GM12878 (cell line): ENCODE measurements around the gene CHAF1A. TPM values are rescaled to one million over a fixed set of nuclear protein-coding genes. Genes with fewer than 3 reads are reported as not detected.

Source experiments
- ATF3 ChIP-seq: IDR thresholded peaks from 2 replicates; pipeline ENCODE4 v1.6.1; 2011; ENCODE audit warnings: low read depth, mild to moderate bottlenecking, low read length, moderate library complexity, borderline replicate concordance; ENCODE audit errors: extremely low read depth
- BHLHE40 ChIP-seq, 2 experiments: fragments of 450-650 bp in 1 of 2; IDR thresholded peaks; 2 replicates each; pipeline ENCODE4 v1.6.1; 2011 to 2017; ENCODE audit warnings: low read depth in 2 of 2, borderline replicate concordance in 1 of 2, improper control_type of control experiment in 1 of 2, low read length in 1 of 2, mild to moderate bottlenecking in 1 of 2
- BMI1 ChIP-seq: fragments of 450-650 bp; IDR thresholded peaks from 2 replicates; pipeline ENCODE4 v1.6.1; 2016; ENCODE audit warnings: mild to moderate bottlenecking, moderate library complexity, borderline replicate concordance
- CUX1 ChIP-seq: IDR thresholded peaks from 2 replicates; pipeline ENCODE4 v1.6.1; 2012; ENCODE audit warnings: improper control_type of control experiment, low read depth, low read length; ENCODE audit not compliant: insufficient replicate concordance
- EP300 ChIP-seq, 2 experiments: fragments of 150-350 bp in 1 of 2; IDR thresholded peaks; 2 replicates each; pipeline ENCODE4 v1.6.1; 2011 to 2012; ENCODE audit warnings: low read depth in 2 of 2, low read length in 2 of 2, borderline replicate concordance in 1 of 2, improper control_type of control experiment in 1 of 2, inconsistent platforms in 1 of 2; ENCODE audit not compliant: control insufficient read depth in 1 of 2
- ESRRA ChIP-seq: IDR thresholded peaks from 2 replicates; pipeline ENCODE4 v1.6.1; 2012; ENCODE audit warnings: mild to moderate bottlenecking, low read length, improper control_type of control experiment
- FOS ChIP-seq: IDR thresholded peaks from 3 replicates; pipeline ENCODE4 v1.6.1; 2011; ENCODE audit warnings: borderline replicate concordance; ENCODE audit not compliant: insufficient read length; ENCODE audit errors: extremely low read depth
- FOXK2 ChIP-seq: fragments of 450-650 bp; IDR thresholded peaks from 2 replicates; pipeline ENCODE4 v1.6.1; 2017; ENCODE audit warnings: mild to moderate bottlenecking, moderate library complexity
- GABPA ChIP-seq: IDR thresholded peaks from 2 replicates; pipeline ENCODE4 v1.6.1; 2014; ENCODE audit warnings: antibody characterized with exemption, low read depth, mild to moderate bottlenecking, inconsistent platforms
- MXI1 ChIP-seq: fragments of 150-350 bp; IDR thresholded peaks from 2 replicates; pipeline ENCODE4 v1.6.1; 2011; ENCODE audit warnings: low read depth, mild to moderate bottlenecking, inconsistent platforms, low read length, improper control_type of control experiment
- MYC ChIP-seq: IDR thresholded peaks from 2 replicates; pipeline ENCODE4 v1.6.1; 2011; ENCODE audit warnings: mild to moderate bottlenecking, low read length, moderate library complexity, inconsistent platforms; ENCODE audit not compliant: insufficient read depth, insufficient replicate concordance, insufficient read length, severe bottlenecking
- PML ChIP-seq: IDR thresholded peaks from 2 replicates; pipeline ENCODE4 v1.6.1; 2012; ENCODE audit warnings: low read length, inconsistent platforms
- REST ChIP-seq: IDR thresholded peaks from 2 replicates; pipeline ENCODE4 v1.6.1; 2012; ENCODE audit warnings: mild to moderate bottlenecking, low read depth, low read length
- SMC3 ChIP-seq: IDR thresholded peaks from 2 replicates; pipeline ENCODE4 v1.6.1; 2011; ENCODE audit warnings: low read length, improper control_type of control experiment, borderline replicate concordance
- ZBTB4 ChIP-seq: fragments of 450-650 bp; formaldehyde crosslinking; IDR thresholded peaks from 2 replicates; pipeline ENCODE4 v1.4.0; 2022; ENCODE audit warnings: mild to moderate bottlenecking, moderate library complexity
- polyA plus RNA-seq, 11 experiments: library from polyadenylated mRNA; depleted of rRNA in 4 of 11; unstranded in 6 of 11; stranded (reverse) in 5 of 11; fragments of >200 nt; fragmentation: Nextera tagmentation in 4 of 11; fragmentation: Illumina TruSeq in 1 of 11; extraction: Ambion mirVana in 4 of 11; extraction: Trizol in 1 of 11; gene quantifications; 1 replicate in 1 of 11; 2 replicates in 10 of 11; pipeline versions ENCODE4 v1.2.1 to v1.2.3, GENCODE V29; 2011 to 2016; ENCODE audit warnings: inconsistent platforms in 2 of 11, missing spikeins in 2 of 11, low read depth in 1 of 11
- total RNA-seq, 4 experiments: library from RNA; depleted of rRNA in 3 of 4; stranded (reverse); fragments of >200 nt in 3 of 4; fragmentation: Illumina TruSeq in 1 of 4; extraction: Trizol in 1 of 4; gene quantifications; 2 replicates each; pipeline versions ENCODE4 v1.2.1 to v1.2.3, GENCODE V29; 2013 to 2021

CHAF1A gene
- total and polyA plus RNA-seq, 10 of the 15 experiments (the other 5 are each of a cell fraction or from before 2014, with no cell fraction given), result 1.3 to 69.1 (median 34.2) TPM

- no peak for TF ChIP-seq REST
- TF ChIP-seq GABPA, result peak; percentile 84
- no peak for TF ChIP-seq CUX1
- TF ChIP-seq PML, result no peak
- TF ChIP-seq SMC3, result no peak
- no peak for TF ChIP-seq MYC
- TF ChIP-seq BHLHE40 (IDR thresholded peaks at IDR 0.05; ENCODE audit: borderline replicate concordance in 1 of 2, low read depth in 2 of 2, low read length in 1 of 2), result peak; percentile 83 to 93
- no peak for TF ChIP-seq EP300 (IDR thresholded peaks at IDR 0.05; ENCODE audit: borderline replicate concordance in 1 of 2, control insufficient read depth in 1 of 2, low read depth in 2 of 2, low read length in 2 of 2)
- TF ChIP-seq BMI1, result no peak
- no peak for TF ChIP-seq ESRRA
- peak; percentile 45; the same call in 1 of the 2 replicates for TF ChIP-seq MXI1
- TF ChIP-seq ZBTB4 (CRISPR knock-in tag), result no peak
- TF ChIP-seq FOS, result peak; percentile 96
- no peak; the same call in 1 of the 2 replicates for TF ChIP-seq FOXK2
- peak; percentile 90; the same call in 1 of the 2 replicates for TF ChIP-seq ATF3
Measured at GRCh38 chr19:4471403-4472173, 69.1 kb downstream of the CHAF1A start (continued).
